VCaP (cell line): ENCODE measurements around the gene ADCY4.

Experiments used
- H3K27ac ChIP-seq: fragments of 450-650 bp; 2 replicates; pipeline ENCODE4 v1.5.1; 2017
- CTCF ChIP-seq: fragments of 450-650 bp; conservative IDR thresholded peaks from 2 replicates; pipeline ENCODE4 v1.5.1; 2017; ENCODE audit warnings: mild to moderate bottlenecking, moderate library complexity

ADCY4 gene

GRCh38 chr14:24317141-24317928, 17.5 kb downstream of the ADCY4 start:
- no peak for TF ChIP-seq CTCF
- H3K27ac ChIP-seq: no peak overlapping the region

GRCh38 chr14:24316597-24316950, 18.3 kb downstream of the ADCY4 start:
- no peak for TF ChIP-seq CTCF
- no peak overlapping the region for H3K27ac ChIP-seq

- no peak overlapping the region for H3K27ac ChIP-seq
- no peak for TF ChIP-seq CTCF
Measured at GRCh38 chr14:24315807-24316596, 18.9 kb downstream of the ADCY4 start.

GRCh38 chr14:24315243-24315806, 19.5 kb downstream of the ADCY4 start:
- TF ChIP-seq CTCF: no peak
- H3K27ac ChIP-seq: no peak overlapping the region

GRCh38 chr14:24314377-24315193, 20.3 kb downstream of the ADCY4 start:
- no peak overlapping the region for H3K27ac ChIP-seq
- TF ChIP-seq CTCF: no peak

GRCh38 chr14:24313913-24314312, 21.0 kb downstream of the ADCY4 start:
- no peak for TF ChIP-seq CTCF
- H3K27ac ChIP-seq: no peak overlapping the region
